Kidney (tissue), 14 donors: Measurements from ENCODE around the gene RADX. TPM values are rescaled to one million over a fixed set of nuclear protein-coding genes. Genes with fewer than 3 reads are reported as not detected.

ENCODE experiments used
- DNase-seq, 5 donors: peaks; one replicate each; pipeline ENCODE4 v3.0.0-alpha.2; 2013 to 2020
- FAIRE-seq: peaks from 2 replicates; lab custom pipeline; 2012; peaks lifted over from hg19 to GRCh38; lab: Jason Lieb, UNC
- H3K27ac ChIP-seq, 2 donors: one replicate each; pipeline ENCODE4 v1.7.0; 2013; ENCODE audit warnings: low read depth in 2 of 2, low read length in 2 of 2, inconsistent platforms in 1 of 2
- H3K27me3 ChIP-seq: one replicate; pipeline ENCODE4 v1.7.1; 2013; ENCODE audit warnings: low read length, inconsistent platforms; ENCODE audit not compliant: control insufficient read depth, insufficient read depth
- H3K36me3 ChIP-seq, 3 donors: one replicate each; pipeline versions ENCODE4 v1.7.0 to v1.7.1; 2013; ENCODE audit warnings: low read length in 3 of 3, control low read depth in 1 of 3, inconsistent platforms in 1 of 3; ENCODE audit not compliant: insufficient read depth in 3 of 3, control insufficient read depth in 2 of 3
- H3K4me1 ChIP-seq, 3 donors: one replicate each; pipeline versions ENCODE4 v1.7.0 to v1.7.1; 2013; ENCODE audit warnings: low read length in 3 of 3, inconsistent platforms in 1 of 3, low read depth in 1 of 3; ENCODE audit not compliant: control insufficient read depth in 2 of 3, insufficient read depth in 2 of 3
- H3K4me3 ChIP-seq, 3 donors: one replicate each; pipeline versions ENCODE4 v1.7.0 to v1.8.1; 2013; ENCODE audit warnings: low read length in 3 of 3, control low read depth in 1 of 3, inconsistent platforms in 1 of 3
- H3K9ac ChIP-seq, 3 donors: one replicate each; pipeline versions ENCODE4 v1.7.0 to v1.7.1; 2013; ENCODE audit warnings: low read length in 3 of 3, control low read depth in 1 of 3, inconsistent platforms in 1 of 3
- H3K9me3 ChIP-seq, 3 donors: one replicate each; pipeline versions ENCODE4 v1.7.0 to v1.7.1; 2013; ENCODE audit warnings: low read length in 3 of 3, control low read depth in 1 of 3, inconsistent platforms in 1 of 3; ENCODE audit not compliant: control insufficient read depth in 2 of 3, insufficient read depth in 1 of 3
- CTCF ChIP-seq: IDR thresholded peaks from 3 replicates; pipeline ENCODE4 v1.5.1; 2012; ENCODE audit warnings: mild to moderate bottlenecking, moderate library complexity, borderline replicate concordance; ENCODE audit not compliant: insufficient read depth; ENCODE audit errors: extremely low read depth
- intact Hi-C: fragments of 100-400 bp; cut with DNase I; formaldehyde crosslinking; loops from one replicate; pipeline ENCODE4 v1.11.1; 2022
- polyA plus RNA-seq: library from polyadenylated mRNA; stranded (reverse); fragments of 350-450 nt; fragmentation: Illumina TruSeq; extraction: RNeasy Lipid Tissue Mini Kit (QIAGEN cat#74804); gene quantifications from one replicate; pipeline ENCODE4 v1.2.3, GENCODE V29; 2014; ENCODE audit warnings: low read depth, low replicate concordance; ENCODE audit not compliant: insufficient read depth
- total RNA-seq: library from RNA; stranded (reverse); fragmentation: NEBNext Ultra II Directional; extraction: Animal tissue kit (Norgen Biotek cat#: 25700); gene quantifications from one replicate; pipeline ENCODE4 v1.2.1, GENCODE V29; 2021
- donor health status: control.
- donor health status: control.
- donor health status: control.
- donor health status: control.
- donor health status: control.
- donor health status: DM: yes; HTN: yes; CAD: no.
- donor health status: Normal renal cell carcinoma (clear cell type).

Gene RADX
- total and polyA plus RNA-seq, 2 donors from 2014 or later, result 3.2 to 4.7 TPM

DNA sequence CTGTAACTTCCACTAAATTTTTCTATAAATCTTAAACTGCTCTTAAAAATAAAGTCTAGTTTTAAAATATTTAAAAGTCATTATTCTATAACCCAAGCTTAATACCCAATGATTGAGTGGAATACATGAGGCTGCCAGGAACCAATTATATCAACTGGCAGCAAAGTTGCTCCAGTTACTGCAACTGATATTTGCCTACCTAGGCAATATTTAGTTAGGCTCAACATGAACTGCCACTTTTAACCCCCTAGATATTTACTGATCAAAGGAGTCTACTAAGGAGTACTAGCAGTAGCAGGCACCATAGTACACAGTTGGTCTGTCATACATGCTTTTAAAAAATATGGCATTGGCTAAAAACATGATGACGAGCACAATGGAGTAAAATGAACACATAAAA is 29.9 kb upstream of the RADX start:
- H3K27ac ChIP-seq, result no peak overlapping the region
- no peaks in the 10 kb centered on the region for H3K9me3 ChIP-seq
- H3K27me3 ChIP-seq, result no peaks in the 10 kb centered on the region
- H3K36me3 ChIP-seq, result no peaks in the 10 kb centered on the region
- no peak for TF ChIP-seq CTCF
- H3K9ac ChIP-seq, result no peak overlapping the region
- DNase-seq (no peak), FAIRE-seq (no peak)
- intact Hi-C loops, result no loop called here
- no peaks in the 10 kb centered on the region for H3K4me1 ChIP-seq
- no peak overlapping the region for H3K4me3 ChIP-seq

DNA sequence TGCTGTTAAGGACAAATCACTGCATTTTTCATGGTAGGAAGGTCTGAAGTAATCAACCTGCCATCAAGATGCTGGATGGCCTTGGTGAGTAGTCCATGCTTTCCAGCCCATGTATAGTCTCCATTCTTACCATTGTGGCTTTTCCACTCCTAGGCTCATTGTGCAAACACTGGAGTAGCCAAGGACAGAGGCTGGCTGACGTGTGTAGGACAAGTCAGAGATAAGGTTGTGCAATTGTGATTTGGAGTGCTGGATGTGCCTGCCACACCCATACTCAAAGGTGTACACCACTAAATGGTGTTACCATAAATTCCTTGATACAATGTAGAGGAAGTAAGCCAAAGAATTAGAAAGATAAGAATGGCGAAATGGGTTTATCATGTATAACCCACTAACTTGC is 26.3 kb upstream of the RADX start:
- Histone ChIP-seq H3K4me1 (no peaks in the 10 kb centered on the region), H3K27ac (no peak overlapping the region), H3K27me3 (no peaks in the 10 kb centered on the region), H3K36me3 (no peaks in the 10 kb centered on the region), H3K9me3 (no peaks in the 10 kb centered on the region), H3K4me3 (no peak overlapping the region), H3K9ac (no peak overlapping the region)
- intact Hi-C loops, result no loop called here
- FAIRE-seq (no peak), DNase-seq (no peak)
- TF ChIP-seq CTCF, result no peak

GRCh38 chrX:106588801-106589200 is 23.0 kb upstream of the RADX start:
- H3K4me1 ChIP-seq, result no peaks in the 10 kb centered on the region
- H3K27ac ChIP-seq, result no peak overlapping the region
- DNase-seq (no peak), FAIRE-seq (no peak)
- TF ChIP-seq CTCF, result no peak
- H3K9me3 ChIP-seq, result no peaks in the 10 kb centered on the region
- intact Hi-C loops, result no loop called here
- no peaks in the 10 kb centered on the region for H3K27me3 ChIP-seq
- H3K9ac ChIP-seq, result no peak overlapping the region
- H3K36me3 ChIP-seq, result no peaks in the 10 kb centered on the region
- no peak overlapping the region for H3K4me3 ChIP-seq

DNA sequence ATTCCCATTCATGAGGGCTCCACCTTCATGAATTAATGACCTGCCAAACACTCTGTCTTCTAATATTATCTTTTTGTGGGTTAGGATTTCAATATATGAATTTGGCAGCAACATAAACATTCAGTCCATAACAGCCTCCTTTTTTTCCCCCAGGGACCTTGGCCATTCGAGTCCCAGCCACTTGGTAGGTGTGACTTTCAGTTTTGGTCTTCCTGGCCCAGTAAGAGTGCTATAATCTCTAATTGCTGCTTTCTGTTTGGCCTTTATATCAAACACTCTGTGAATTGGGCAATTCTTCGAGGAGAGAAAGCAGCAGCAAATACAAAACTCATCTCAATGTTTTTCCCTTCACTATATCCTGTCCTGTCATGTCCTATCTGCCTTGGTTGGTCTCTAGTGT is 12.4 kb upstream of the RADX start:
- H3K27ac ChIP-seq, result no peak overlapping the region
- H3K27me3 ChIP-seq, result no peaks in the 10 kb centered on the region
- H3K9ac ChIP-seq, result no peak overlapping the region
- intact Hi-C loops, result no loop called here
- no peak for FAIRE-seq
- no peaks in the 10 kb centered on the region for H3K36me3 ChIP-seq
- TF ChIP-seq CTCF, result no peak
- DNase-seq, result no peak
- no peak overlapping the region for H3K4me3 ChIP-seq
- H3K4me1 ChIP-seq, result no peaks in the 10 kb centered on the region
- no peaks in the 10 kb centered on the region for H3K9me3 ChIP-seq
